GM23338 (cell line): ENCODE data around the gene MTIF3.

Experiments used
- CTCF ChIP-seq, 2 experiments: fragments of 200-600 bp in 1 of 2; sonication (generic) in 1 of 2; conservative IDR thresholded peaks; 2 replicates each; pipeline versions ENCODE4 v1.5.1 to v1.6.1; 2016 to 2017; ENCODE audit warnings: antibody characterized with exemption in 2 of 2, low read depth in 2 of 2, mild to moderate bottlenecking in 2 of 2, moderate library complexity in 1 of 2
- EZH2 ChIP-seq: fragments of 200-600 bp; sonication (generic); IDR thresholded peaks from one replicate; pipeline ENCODE4 v1.8.0; 2017; ENCODE audit warnings: antibody characterized with exemption, mild to moderate bottlenecking, low read depth; ENCODE audit not compliant: unreplicated experiment
- EZH2phosphoT487 ChIP-seq: fragments of 200-600 bp; sonication (generic); IDR thresholded peaks from one replicate; pipeline ENCODE4 v1.8.1; 2018; ENCODE audit warnings: antibody characterized with exemption; ENCODE audit not compliant: unreplicated experiment
- POLR2AphosphoS5 ChIP-seq: IDR thresholded peaks from 2 replicates; pipeline ENCODE4 v1.6.1; 2016; ENCODE audit warnings: antibody characterized with exemption, low read depth
- TF ChIP-seq, protein P1 (sequence below): IDR thresholded peaks from 2 replicates; pipeline ENCODE4 v1.6.1; 2016; ENCODE audit warnings: antibody characterized with exemption

DNA sequence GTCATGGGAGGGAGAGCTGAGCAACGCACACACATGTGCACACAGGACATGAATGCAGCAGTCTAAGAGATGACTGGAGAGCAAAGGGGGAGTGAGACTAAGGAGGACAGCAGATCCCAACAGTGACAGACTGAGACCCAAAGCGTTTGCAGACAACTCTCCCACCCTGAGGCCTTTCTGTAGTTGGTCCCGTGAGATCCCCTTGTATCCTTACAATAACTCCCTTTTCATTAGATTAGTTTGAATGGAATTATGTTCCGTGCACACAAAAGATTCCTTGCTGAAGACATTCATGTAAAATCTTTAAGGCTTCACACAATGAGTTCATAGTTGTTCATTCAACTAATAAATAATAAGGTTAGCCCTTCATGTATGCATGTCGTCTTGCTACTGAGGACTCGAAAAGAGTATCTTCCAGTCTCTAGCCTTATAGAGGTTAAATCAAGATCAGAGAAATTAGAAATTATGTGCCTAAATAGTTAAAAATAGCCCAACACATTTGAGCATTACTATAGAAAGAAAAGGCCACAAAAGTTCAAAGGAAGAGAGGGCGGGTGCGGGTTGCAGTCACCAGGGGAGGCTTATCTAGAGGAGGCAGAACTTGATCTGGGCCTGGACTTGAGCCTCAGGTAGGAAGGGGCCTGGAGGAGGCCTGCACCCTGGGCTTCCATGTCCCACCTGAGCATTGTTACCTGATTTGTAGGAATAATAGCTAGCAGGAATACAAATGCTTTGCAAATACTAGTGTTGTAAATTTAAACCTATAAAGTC, 29.1 kb downstream of the MTIF3 start:
- TF ChIP-seq POLR2AphosphoS5 (no peak), CTCF (conservative IDR thresholded peaks at IDR 0.05; ENCODE audit: low read depth in 2 of 2) (no peak), EZH2 (no peak), EZH2phosphoT487 (no peak)
- TF ChIP-seq, protein P1, sequence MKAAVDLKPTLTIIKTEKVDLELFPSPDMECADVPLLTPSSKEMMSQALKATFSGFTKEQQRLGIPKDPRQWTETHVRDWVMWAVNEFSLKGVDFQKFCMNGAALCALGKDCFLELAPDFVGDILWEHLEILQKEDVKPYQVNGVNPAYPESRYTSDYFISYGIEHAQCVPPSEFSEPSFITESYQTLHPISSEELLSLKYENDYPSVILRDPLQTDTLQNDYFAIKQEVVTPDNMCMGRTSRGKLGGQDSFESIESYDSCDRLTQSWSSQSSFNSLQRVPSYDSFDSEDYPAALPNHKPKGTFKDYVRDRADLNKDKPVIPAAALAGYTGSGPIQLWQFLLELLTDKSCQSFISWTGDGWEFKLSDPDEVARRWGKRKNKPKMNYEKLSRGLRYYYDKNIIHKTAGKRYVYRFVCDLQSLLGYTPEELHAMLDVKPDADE: no peak
